Stimulated activated CD4-positive, alpha-beta T cell treated with anti-CD3 and anti-CD28 coated beads, Interleukin-4, amount 100 ng/mL, for 24 hours (primary cell): Measurements from ENCODE around the gene CTSD.
"Not testable (repeated sequence)": the region's sequence is repeated elsewhere in the genome, so short reads cannot be mapped to it uniquely, and the experiment has no call there.

ENCODE experiments used
- DNase-seq: peaks from one replicate; pipeline ENCODE4 v3.0.0-alpha.2; 2020

Gene CTSD

GRCh38 chr11:1763796-1764661, at the start of gene CTSD:
TSS of gene CTSD (minus strand) at chr11:1763927. CDS start at chr11:1763859, 68 bp downstream.
- peak; percentile 88 for DNase-seq

GRCh38 chr11:1813356-1813755, 49.6 kb upstream of the CTSD start:
- DNase-seq = not testable (repeated sequence)

- no peak for DNase-seq
These were observed 49.1 kb upstream of the CTSD start for GRCh38 chr11:1812801-1813200.

- no peak for DNase-seq
These were observed 48.5 kb upstream of the CTSD start for GRCh38 chr11:1812274-1812673.

GRCh38 chr11:1810761-1811160, 47.0 kb upstream of the CTSD start:
- no peak for DNase-seq

- no peak for DNase-seq
These were observed 43.7 kb upstream of the CTSD start for GRCh38 chr11:1807264-1807995.

GRCh38 chr11:1805525-1805924, 41.8 kb upstream of the CTSD start:
- DNase-seq = no peak

GRCh38 chr11:1803835-1804519, 40.2 kb upstream of the CTSD start:
- not testable (repeated sequence) for DNase-seq

GRCh38 chr11:1803246-1803645, 39.5 kb upstream of the CTSD start:
- no peak for DNase-seq

- DNase-seq = no peak
These were observed 33.8 kb upstream of the CTSD start for GRCh38 chr11:1797391-1798125.

- DNase-seq = no peak
These were observed 32.8 kb upstream of the CTSD start for GRCh38 chr11:1796413-1797011.

- DNase-seq = no peak
These were observed 29.4 kb upstream of the CTSD start for GRCh38 chr11:1793081-1793480.

GRCh38 chr11:1792461-1792860, 28.7 kb upstream of the CTSD start:
- DNase-seq = no peak

GRCh38 chr11:1791912-1792311, 28.2 kb upstream of the CTSD start:
- no peak for DNase-seq

GRCh38 chr11:1786466-1786865, 22.7 kb upstream of the CTSD start:
- DNase-seq = no peak

GRCh38 chr11:1785749-1786413, 22.2 kb upstream of the CTSD start:
- DNase-seq = no peak

- DNase-seq = no peak
These were observed 21.3 kb upstream of the CTSD start for GRCh38 chr11:1784761-1785650.

GRCh38 chr11:1783725-1784529, 20.2 kb upstream of the CTSD start:
- DNase-seq = no peak

- no peak for DNase-seq
These were observed 19.4 kb upstream of the CTSD start for GRCh38 chr11:1782831-1783724.
